GM18526 (cell line): ENCODE results near the gene ZNF592.

ENCODE experiments used
- POLR2A ChIP-seq: IDR thresholded peaks from 3 replicates; pipeline ENCODE4 v1.6.1; 2011; ENCODE audit not compliant: insufficient read length; ENCODE audit errors: extremely low read depth

Gene ZNF592

DNA sequence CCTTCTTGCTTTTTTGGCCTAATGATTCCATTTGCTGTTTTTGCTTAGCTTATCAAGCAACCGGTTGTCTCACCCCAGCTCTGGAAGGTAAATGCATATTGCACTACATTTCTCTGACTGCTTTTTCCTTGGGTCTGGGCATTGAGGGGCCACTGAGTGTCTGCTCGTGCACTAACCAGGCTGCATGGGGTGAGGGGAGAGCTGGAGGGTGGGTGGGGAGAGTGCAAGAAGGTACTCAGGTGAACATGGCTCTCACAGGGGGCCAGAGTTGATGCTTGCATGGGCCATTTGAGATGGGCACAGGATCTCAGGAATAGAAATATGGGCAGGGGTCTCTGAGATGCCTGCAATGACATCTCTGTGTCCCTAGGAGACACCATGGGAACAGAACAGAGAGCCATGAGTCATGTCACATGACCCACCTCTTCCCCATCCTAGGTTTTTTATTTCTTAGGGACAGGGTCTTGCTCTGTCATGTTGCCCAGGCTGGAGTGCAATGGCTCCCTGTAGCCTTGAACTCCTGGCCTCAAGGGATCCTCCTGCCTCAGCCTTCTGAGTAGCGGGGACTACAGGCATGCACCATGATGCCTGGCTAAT, 75.0 kb downstream of the ZNF592 start:
- TF ChIP-seq POLR2A = no peak

DNA sequence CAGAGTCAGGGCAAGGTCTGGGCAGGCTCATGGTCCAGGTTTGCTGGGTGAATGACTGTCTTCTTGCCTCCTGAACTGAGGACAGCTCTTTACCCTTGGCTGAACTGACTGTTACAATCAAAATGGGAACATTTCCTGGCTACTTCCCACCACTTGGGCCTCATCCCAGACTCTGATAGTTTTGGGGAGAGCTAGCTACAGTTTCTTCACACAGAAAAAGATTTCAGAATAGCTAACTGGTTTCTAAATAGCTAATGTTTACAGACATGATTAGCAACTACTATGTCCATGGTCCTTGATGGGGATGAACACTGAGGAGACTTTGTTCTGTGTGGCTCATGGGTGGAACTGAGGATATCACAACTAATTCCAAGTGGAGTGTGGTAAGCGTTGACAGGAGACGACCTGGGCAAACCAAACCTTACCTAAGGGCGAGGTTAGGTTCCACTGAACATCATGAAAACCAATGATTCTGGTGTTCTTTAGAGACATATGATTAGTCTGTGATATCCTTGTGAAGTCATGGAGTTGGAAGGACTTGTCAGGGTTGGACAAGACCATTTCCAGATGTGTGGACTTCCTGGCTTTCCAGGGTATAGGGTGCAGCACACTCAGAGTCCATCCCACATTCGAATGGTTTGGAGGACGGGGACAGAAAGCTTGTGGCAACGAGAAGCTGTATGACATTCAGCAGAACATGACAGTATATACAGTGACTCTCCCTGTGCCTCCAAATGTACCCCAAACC, 76.0 kb downstream of the ZNF592 start:
- TF ChIP-seq POLR2A = no peak

DNA sequence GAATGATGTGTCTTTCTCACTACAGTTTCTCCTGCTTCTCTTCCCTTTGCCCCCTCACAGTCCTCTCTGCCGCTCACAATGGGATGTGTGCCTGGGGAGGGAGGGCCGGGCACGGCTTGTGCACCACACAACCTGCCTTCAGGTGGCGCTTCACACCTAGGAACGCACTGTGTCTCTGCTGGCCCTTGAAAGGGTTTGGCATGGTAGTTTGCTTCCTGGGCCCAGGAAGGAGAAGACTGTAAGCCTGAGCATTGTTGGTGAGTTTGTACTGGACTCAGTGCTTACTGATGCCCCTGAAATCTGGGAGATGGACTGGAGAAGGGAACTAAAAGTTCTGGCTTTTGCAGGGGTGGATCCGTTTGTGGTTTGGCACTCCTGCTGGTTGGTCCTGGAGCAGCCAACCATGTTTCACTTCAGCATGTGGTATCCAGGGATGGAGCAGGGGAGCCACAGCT, 78.0 kb downstream of the ZNF592 start:
- no peak for TF ChIP-seq POLR2A

DNA sequence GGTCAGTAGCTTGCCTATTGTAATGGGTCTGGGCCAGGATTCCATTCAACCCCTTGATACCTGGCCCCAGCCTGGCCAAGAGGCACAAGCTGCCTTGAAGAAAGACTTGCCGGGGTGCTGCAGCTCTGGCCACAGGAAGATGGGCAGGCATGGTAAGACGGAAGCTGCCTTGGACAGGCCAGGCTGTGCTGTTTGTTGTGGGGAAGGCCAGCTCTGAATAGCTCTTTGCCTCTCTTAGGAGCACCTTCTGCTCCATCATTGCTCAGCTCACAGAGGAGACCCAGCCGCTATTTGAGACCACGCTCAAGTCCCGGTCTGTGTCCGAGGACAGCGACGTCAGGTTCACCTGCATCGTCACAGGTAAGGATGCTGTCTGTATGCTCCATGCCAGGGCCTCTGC, 78.9 kb downstream of the ZNF592 start:
- no peak for TF ChIP-seq POLR2A

DNA sequence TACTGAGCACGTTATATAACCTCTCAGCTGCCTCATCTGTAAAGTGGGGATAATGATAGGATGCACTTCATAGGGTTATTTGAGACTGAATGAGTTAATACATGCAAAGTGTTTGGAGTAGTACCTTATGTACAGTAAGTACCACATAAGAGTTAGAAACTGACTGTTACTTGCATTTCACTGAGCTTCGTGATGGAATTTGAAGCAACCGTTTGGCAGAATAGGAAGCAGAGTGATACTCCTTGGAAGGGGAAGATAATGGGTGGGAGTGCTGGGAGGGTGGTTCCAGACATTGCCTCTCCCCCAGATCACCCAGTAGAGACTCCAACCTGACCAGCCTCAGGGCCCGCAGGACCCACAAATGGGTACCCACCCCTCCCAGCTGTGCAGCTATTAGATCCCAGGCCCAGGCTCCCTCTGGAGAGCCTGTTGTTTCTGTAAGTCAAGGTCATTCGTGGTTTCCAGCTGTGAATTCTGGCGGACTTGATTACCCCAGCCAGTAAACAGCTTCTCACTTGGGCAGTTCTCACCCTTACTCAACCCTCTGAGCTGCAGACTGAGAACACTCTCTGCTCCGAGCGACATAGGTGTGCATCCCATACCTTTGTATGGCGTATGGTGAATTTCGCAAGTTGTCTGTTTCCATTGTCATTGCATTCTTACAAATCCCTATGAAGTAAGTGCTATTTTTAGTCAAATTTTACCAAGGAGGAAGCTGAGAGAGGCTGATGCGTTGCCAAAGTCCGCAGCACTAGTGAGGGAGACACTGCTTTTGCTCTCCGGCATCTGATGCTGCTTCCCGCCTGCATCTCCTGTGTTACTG, 79.9 kb downstream of the ZNF592 start:
- no peak for TF ChIP-seq POLR2A

DNA sequence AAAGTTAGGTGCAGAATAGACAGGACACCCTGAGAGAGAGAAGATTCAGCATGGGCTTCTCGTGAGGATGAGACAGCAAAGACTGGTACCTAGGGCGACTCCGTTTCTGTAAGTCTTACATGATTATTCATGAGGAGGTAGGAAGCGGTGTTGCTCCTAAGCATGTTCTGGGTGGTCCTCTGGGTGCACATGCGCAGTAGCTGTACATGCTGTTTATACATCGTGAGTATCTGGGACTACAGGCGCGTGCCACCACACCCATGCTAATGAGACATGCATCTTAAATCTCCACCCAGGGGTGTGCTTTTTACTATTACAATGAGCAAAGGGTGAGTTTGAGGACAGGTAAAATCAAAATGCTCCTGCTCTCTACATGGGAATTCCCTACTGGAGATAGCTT, 81.0 kb downstream of the ZNF592 start:
- TF ChIP-seq POLR2A = no peak

DNA sequence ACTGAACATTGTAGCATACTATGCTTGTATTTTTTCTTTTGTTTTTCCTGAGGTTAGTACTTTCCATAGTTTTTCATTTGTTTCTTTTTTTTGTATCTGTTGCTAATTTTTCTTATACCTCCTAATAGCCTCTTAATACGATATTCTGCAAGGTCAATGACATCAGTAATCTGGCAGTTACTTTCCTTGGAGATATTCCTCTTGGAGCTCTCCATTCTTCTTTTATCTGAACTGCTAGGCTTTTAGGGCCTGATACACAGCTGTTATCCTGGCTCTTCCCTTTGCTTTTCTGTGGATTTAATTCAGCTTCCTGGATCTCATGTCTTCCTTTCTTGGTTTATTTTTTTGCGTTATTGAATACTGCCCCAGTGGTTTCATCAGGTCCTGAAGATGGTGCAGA, 81.6 kb downstream of the ZNF592 start:
- TF ChIP-seq POLR2A = no peak

DNA sequence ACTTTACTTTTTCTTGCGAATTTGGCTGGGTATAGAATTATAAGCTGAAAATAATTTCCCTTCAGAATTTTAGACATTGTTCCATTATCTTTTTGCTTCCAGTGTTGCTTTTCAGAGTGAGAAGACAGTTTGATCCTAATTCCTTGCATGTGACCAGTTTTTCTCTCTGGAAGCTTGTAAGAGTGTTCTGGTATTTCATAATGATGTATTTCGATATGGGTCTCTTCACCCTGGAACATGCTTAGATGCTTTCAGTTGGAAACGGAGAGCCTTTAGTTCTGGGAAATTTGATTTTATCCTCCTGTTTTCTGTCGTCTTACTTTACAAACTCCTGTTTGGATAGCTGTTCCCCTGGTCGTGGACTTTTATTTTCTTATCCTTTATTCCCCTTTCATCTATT, 82.6 kb downstream of the ZNF592 start:
- no peak for TF ChIP-seq POLR2A

DNA sequence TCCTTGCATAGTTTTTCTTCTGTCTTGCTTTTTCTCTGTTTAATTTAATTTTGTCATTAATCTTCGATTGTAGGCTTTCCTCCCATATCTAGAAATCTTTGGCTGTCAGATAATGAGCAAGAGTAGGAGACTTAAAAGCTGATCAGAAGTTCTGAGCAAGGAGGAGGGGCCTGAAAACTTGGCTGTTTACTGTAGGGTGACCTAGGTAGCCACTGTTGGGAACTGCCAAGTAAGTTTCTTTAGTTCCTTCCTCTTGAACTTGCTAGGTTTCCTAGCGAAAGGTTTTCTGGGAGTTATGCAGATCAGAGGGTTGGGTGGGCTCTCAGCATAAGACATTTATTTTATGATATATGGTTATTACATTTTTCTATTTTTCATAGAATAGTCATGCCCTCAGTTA, 83.2 kb downstream of the ZNF592 start:
- no peak for TF ChIP-seq POLR2A

DNA sequence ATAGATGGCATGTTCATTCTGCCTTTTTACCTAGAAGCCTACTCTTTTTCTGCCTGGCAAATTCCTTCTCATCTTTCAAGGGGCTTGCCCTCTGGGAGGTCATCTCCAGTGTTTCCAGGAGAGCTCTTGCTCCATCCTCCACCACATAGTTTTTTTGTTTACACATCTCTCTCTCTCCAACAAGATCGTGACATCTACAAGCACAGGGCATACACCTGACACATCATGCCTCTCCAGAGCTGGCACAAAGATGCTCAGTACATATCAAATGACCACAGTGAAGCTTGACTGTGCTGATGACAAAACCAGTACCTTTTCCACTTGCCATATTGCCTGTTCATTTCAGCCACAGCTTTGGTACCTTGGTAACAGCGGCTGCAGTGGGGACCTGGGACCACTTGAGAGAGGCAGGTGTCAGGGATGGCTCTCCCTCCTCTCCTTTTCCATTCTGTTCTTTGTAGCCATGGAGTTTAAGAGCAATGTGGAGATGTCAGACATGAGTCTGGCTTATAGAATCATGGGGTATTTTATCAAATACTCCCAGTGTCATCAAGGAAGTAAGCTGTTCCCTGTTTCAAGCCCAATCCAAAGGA, 84.2 kb downstream of the ZNF592 start:
- TF ChIP-seq POLR2A = no peak

DNA sequence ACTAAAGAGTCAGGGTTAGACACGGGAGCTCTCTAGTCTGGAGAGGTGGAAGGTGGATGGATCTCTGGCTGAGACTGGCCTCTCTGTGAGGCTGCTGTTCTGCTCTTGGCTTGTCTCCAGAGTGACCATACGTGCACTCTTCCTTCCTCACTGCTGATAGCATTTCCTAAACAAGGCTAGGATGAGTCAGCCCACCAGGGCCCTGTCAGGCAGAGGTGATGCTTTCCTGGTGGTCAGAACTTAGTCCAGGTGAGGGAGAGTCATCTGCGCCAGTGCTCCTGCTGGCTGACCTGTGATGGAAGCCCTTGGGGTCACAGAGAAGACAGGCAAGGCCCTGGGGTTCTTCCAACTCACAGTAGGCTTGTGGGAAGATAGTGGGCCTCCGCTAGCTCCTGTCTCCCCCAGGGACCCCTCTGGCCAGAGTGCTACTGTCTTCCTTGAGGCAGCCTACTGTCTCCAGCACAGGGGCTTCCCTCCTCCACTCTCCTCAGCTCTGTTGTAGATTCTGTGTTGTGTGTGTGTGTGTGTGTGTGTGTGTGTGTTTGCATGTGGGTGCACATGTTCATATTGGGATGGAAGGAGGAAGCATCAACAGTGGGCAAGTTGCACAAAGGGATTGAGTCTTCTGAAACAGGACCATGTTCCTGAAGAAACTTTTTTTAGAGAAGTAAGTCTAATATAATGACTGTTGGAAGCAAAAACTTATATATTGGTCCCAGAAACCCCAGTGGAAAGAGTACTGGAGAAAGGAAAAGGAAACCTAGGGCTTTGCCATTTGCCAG, 85.2 kb downstream of the ZNF592 start:
- no peak for TF ChIP-seq POLR2A

DNA sequence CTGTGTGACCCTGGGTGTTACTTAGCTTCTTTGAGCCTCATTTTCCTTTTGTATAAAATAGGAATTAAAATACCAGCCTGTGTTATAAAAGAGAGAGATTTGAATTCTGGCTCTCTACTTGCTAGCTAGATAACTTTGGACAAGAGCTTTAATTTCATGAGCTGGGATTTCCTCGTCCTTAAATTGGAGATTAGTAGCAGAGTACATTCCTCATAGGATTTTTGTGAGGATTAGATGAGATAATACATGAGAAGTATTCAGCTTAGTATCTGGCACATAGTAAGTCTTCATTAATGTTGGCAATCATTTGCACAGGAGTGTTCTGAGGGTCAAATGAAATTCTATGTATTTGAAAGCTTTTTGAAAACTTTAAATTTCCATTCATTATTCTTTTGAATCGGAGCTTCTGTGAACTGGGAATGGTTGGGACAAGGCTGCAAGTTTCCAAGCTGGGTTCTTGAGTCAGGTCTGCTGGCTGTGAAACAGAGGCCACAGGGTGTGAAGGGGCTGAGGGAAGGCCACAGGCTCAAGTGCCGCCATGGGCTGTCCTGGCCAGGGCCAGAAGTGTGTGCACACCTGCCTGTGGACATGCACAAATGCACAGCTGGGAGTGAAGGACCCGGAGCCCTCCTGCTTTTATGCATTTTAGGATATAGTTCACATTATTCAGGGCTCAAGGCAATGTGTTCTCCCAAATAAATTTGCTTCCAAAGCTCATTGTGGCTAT, 86.0 kb downstream of the ZNF592 start:
- no peak for TF ChIP-seq POLR2A

DNA sequence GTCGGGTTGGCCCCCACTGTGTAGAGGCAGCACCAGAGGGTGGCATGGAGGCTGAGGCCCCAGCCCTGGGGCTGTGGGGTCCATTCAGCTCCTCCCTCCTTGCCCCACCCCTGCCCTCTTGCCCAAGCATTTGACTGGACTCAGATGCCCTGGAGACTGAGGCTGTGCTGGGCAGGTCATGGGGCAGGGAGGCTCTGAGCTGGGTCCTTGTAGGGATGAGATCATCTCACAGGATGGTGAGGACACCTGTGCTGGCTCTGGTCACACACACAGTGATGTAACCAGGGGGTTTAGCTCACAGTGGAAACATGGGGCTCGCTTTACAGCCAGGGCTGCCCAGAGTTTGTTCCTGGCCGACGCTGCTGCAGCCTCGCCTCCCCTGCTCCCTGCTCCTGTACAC, 86.6 kb downstream of the ZNF592 start:
- no peak for TF ChIP-seq POLR2A

DNA sequence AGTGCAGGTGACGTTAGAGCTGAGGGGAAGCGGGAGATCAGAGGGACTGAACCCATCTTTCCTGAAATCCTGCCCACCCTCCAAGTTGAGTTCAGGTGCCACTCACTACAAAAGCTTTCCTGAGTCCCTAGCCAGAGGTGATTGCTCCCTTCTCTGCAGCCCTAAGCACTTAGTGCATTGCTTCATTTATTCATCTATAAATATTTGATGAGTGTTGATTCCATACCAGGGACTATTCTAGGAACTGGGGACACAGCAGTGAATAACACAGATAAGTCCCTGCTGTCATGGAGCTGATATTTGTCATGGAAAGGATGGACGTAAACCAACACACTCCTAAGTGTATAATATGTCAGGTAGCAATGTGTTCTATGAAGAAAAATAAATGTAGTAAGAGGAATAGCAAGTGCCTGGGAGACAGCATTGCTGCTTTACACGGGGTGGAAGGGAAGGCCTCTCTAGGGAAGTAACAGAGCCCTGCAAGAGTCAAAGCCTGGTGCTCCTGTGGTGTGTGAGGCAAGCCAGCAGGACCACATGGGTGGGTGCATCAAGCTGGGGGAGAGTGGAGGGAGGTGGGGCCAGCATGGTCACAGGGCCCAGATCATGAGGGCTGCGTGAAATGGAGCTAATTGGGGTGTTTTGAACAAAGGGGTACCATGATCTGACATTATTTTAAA, 87.4 kb downstream of the ZNF592 start:
- no peak for TF ChIP-seq POLR2A

DNA sequence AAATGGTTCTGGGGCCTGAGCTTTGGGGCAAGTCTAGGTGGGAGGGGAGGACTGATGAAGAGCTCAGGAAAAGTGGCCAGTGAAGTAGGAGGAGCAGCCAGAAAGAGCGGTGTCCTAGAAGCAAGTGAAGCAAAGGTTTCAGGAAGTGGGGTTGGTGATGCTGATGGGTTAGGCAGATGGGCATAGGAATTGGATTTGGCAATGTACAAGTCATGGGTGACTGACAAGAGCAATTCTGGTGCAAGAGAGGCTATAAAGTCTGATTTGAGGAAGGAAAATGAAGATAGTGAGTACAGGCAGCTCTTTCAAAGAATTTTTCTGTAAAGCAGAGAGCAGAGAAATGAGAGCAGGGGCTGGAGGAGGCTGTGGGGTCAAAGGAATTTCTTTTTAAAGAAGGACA, 88.5 kb downstream of the ZNF592 start:
- TF ChIP-seq POLR2A = no peak
